GM12878 (cell line): Measurements from ENCODE around the gene KRTAP5-11. TPM values are rescaled to one million over a fixed set of nuclear protein-coding genes. Genes with fewer than 3 reads are reported as not detected.
"Not testable (repeated sequence)": the region's sequence is repeated elsewhere in the genome, so short reads cannot be mapped to it uniquely, and the experiment has no call there.

Experiments
- ATAC-seq: fragments of 200-7000 bp; cut with Tn5 transposase; 3 replicates; pipeline ENCODE4 v1.9.1; 2020; ENCODE audit warnings: mild to moderate bottlenecking, moderate library complexity
- BruUV-seq: library from RNA; stranded (reverse); fragments of 400-500 nt; replicated peaks from 2 replicates; lab custom pipeline; 2021; lab: Mats Ljungman, UMichigan
- CTCF ChIA-PET: fragments of 300-600 bp; sonication (Branson Sonifier 250); formaldehyde crosslinking; extraction: SDS; loops from one replicate; lab custom pipeline; 2021; ENCODE audit warnings: inconsistent platforms; lab: Yijun Ruan, JAX
- POLR2A ChIA-PET: fragments of 350-600 bp; formaldehyde crosslinking; extraction: SDS; loops from one replicate; lab custom pipeline; 2021; ENCODE audit warnings: inconsistent platforms; lab: Charles Lee
- RAD21 ChIA-PET: fragments of 300-600 bp; sonication (Branson Sonifier 250); formaldehyde crosslinking; loops from one replicate; lab custom pipeline; 2023; ENCODE audit warnings: antibody characterized with exemption; ENCODE audit not compliant: unreplicated experiment; lab: Charles Lee
- SMC1A ChIA-PET: fragments of 300-600 bp; sonication (Branson Sonifier 250); formaldehyde crosslinking; loops from one replicate; lab custom pipeline; 2023; ENCODE audit not compliant: unreplicated experiment, uncharacterized antibody; lab: Charles Lee
- DNase-seq: peaks from one replicate; pipeline ENCODE4 v3.0.0-alpha.2; 2011; ENCODE audit warnings: low read depth, low spot score
- FAIRE-seq: peaks from 3 replicates; lab custom pipeline; 2011; peaks lifted over from hg19 to GRCh38; lab: Jason Lieb, UNC
- H2AFZ ChIP-seq: 2 replicates; pipeline ENCODE4 v1.6.0; 2011; ENCODE audit warnings: low read depth, low read length, control low read depth; ENCODE audit not compliant: control insufficient read depth
- H3K27ac ChIP-seq: 2 replicates; pipeline ENCODE4 v1.5.1; 2011; ENCODE audit warnings: control low read depth; ENCODE audit not compliant: control insufficient read depth, insufficient read depth
- H3K27me3 ChIP-seq, 2 experiments: replicated peaks in 1 of 2; 2 replicates each; pipeline versions ENCODE4 v1.6.0 to v1.6.1; 2011; ENCODE audit warnings: low read length in 1 of 2; ENCODE audit not compliant: control insufficient read depth in 2 of 2, insufficient read depth in 2 of 2
- H3K36me3 ChIP-seq, 2 experiments: 2 replicates each; pipeline ENCODE4 v1.5.1; 2011; ENCODE audit warnings: low read length in 1 of 2; ENCODE audit not compliant: control insufficient read depth in 2 of 2, insufficient read depth in 2 of 2
- H3K4me1 ChIP-seq: 2 replicates; pipeline ENCODE4 v1.6.1; 2011; ENCODE audit warnings: mild to moderate bottlenecking, low read length, moderate library complexity, mixed read lengths; ENCODE audit not compliant: control insufficient read depth, insufficient read depth
- H3K4me2 ChIP-seq: 2 replicates; pipeline ENCODE4 v1.6.0; 2011; ENCODE audit warnings: control low read depth; ENCODE audit not compliant: control insufficient read depth, insufficient read depth
- H3K4me3 ChIP-seq: fragments of 200-600 bp; sonication (generic); 2 replicates; pipeline ENCODE4 v1.5.1; 2016
- H3K79me2 ChIP-seq: 2 replicates; pipeline ENCODE4 v1.6.0; 2011; ENCODE audit warnings: low read length; ENCODE audit not compliant: control insufficient read depth, insufficient read depth
- H3K9ac ChIP-seq: 2 replicates; pipeline ENCODE4 v1.8.0; 2011; ENCODE audit warnings: low read length, control low read depth, mixed read lengths; ENCODE audit not compliant: control insufficient read depth, insufficient read depth
- H3K9me3 ChIP-seq: replicated peaks from 3 replicates; pipeline ENCODE4 v1.5.1; 2011; ENCODE audit warnings: mild to moderate bottlenecking, low read length; ENCODE audit not compliant: control insufficient read depth, insufficient read depth
- H4K20me1 ChIP-seq: 2 replicates; pipeline ENCODE4 v1.6.0; 2011; ENCODE audit not compliant: control insufficient read depth, insufficient read depth
- WGBS: methylation state at CpG from one replicate; pipeline ENCODE4 v1.1.6; 2016; ENCODE audit warnings: low lambda C conversion rate; ENCODE audit not compliant: insufficient replicate concordance, insufficient coverage; ENCODE audit errors: missing lambda C conversion rate; 5-methylcytosine and 5-hydroxymethylcytosine counted together
- in situ Hi-C: fragments of 300-500 bp; cut with MboI; formaldehyde crosslinking; loops from 9 replicates; pipeline ENCODE4 v1.14.3; 2018; ENCODE audit warnings: mixed read lengths
- intact Hi-C: fragments of 100-400 bp; cut with micrococcal nuclease; formaldehyde crosslinking; loops from one replicate; pipeline ENCODE4 v1.14.2; 2022; ENCODE audit not compliant: unreplicated experiment
- polyA plus RNA-seq, 11 experiments: library from polyadenylated mRNA; depleted of rRNA in 4 of 11; unstranded in 6 of 11; stranded (reverse) in 5 of 11; fragments of >200 nt; fragmentation: Nextera tagmentation in 4 of 11; fragmentation: Illumina TruSeq in 1 of 11; extraction: Ambion mirVana in 4 of 11; extraction: Trizol in 1 of 11; gene quantifications; 1 replicate in 1 of 11; 2 replicates in 10 of 11; pipeline versions ENCODE4 v1.2.1 to v1.2.3, GENCODE V29; 2011 to 2016; ENCODE audit warnings: inconsistent platforms in 2 of 11, missing spikeins in 2 of 11, low read depth in 1 of 11
- total RNA-seq, 4 experiments: library from RNA; depleted of rRNA in 3 of 4; stranded (reverse); fragments of >200 nt in 3 of 4; fragmentation: Illumina TruSeq in 1 of 4; extraction: Trizol in 1 of 4; gene quantifications; 2 replicates each; pipeline versions ENCODE4 v1.2.1 to v1.2.3, GENCODE V29; 2013 to 2021

The KRTAP5-11 gene
- total and polyA plus RNA-seq, 10 of the 15 experiments (the other 5 are each of a cell fraction or from before 2014, with no cell fraction given), result not detected

GRCh38 chr11:71611218-71611910 is 28.7 kb upstream of the KRTAP5-11 start:
- H2AFZ ChIP-seq, SMC1A ChIA-PET, CTCF ChIA-PET, H3K9ac ChIP-seq, H3K4me1 ChIP-seq, intact Hi-C loops, H4K20me1 ChIP-seq, POLR2A ChIA-PET, H3K27ac ChIP-seq, H3K4me3 ChIP-seq, H3K9me3 ChIP-seq, H3K27me3 ChIP-seq, FAIRE-seq, DNase-seq, H3K4me2 ChIP-seq, ATAC-seq, RAD21 ChIA-PET, H3K79me2 ChIP-seq, H3K36me3 ChIP-seq, BruUV-seq: not testable (repeated sequence)
- in situ Hi-C loops, result loop anchor here (10.0 kb wide), 1 partner anchor 123 kb away; no protein-coding TSS in a partner anchor
- WGBS, result 57% methylated on average over 21 of the region's 21 CpGs

GRCh38 chr11:71608272-71608671 is 25.6 kb upstream of the KRTAP5-11 start:
- H3K4me3 ChIP-seq, CTCF ChIA-PET, H2AFZ ChIP-seq, H3K9ac ChIP-seq, intact Hi-C loops, H4K20me1 ChIP-seq, POLR2A ChIA-PET, in situ Hi-C loops, DNase-seq, H3K4me2 ChIP-seq, RAD21 ChIA-PET, H3K27me3 ChIP-seq, FAIRE-seq, H3K4me1 ChIP-seq, H3K9me3 ChIP-seq, H3K36me3 ChIP-seq, SMC1A ChIA-PET, ATAC-seq, H3K79me2 ChIP-seq, BruUV-seq, H3K27ac ChIP-seq: not testable (repeated sequence)
- whole genome bisulfite sequencing, result 20% methylated on average over 14 of the region's 21 CpGs

GRCh38 chr11:71607520-71608216 is 25.0 kb upstream of the KRTAP5-11 start:
- BruUV-seq, in situ Hi-C loops, H3K79me2 ChIP-seq, ATAC-seq, FAIRE-seq, H3K27me3 ChIP-seq, H3K4me3 ChIP-seq, intact Hi-C loops, H4K20me1 ChIP-seq, H3K9ac ChIP-seq, H2AFZ ChIP-seq, H3K4me1 ChIP-seq, RAD21 ChIA-PET, CTCF ChIA-PET, POLR2A ChIA-PET, H3K9me3 ChIP-seq, H3K36me3 ChIP-seq, H3K27ac ChIP-seq, H3K4me2 ChIP-seq, SMC1A ChIA-PET, DNase-seq: not testable (repeated sequence)
- 16% methylated on average over 41 of the region's 59 CpGs for WGBS
